Tibial nerve (tissue), 4 donors: Measurements from ENCODE around the gene PASD1. TPM values are rescaled to one million over a fixed set of nuclear protein-coding genes. Genes with fewer than 3 reads are reported as not detected.
"Not testable (repeated sequence)": the region's sequence is repeated elsewhere in the genome, so short reads cannot be mapped to it uniquely, and the experiment has no call there.

Experiments
- DNase-seq, 2 donors: peaks; one replicate each; pipeline ENCODE4 v3.0.0-alpha.2; 2019; ENCODE audit warnings: low spot score in 2 of 2
- H3K27ac ChIP-seq, 4 donors: fragments of 200-600 bp; sonication (generic) in 3 of 4; one replicate each; pipeline ENCODE4 v1.5.1; 2017 to 2019; ENCODE audit warnings: mild to moderate bottlenecking in 1 of 4
- H3K27me3 ChIP-seq, 2 donors: fragments of 200-600 bp; sonication (generic) in 1 of 2; one replicate each; pipeline versions ENCODE4 v1.5.1 to v1.6.0; 2017 to 2019
- H3K36me3 ChIP-seq, 3 donors: fragments of 200-600 bp; sonication (generic); one replicate each; pipeline ENCODE4 v1.5.1; 2018 to 2019
- H3K4me1 ChIP-seq, 4 donors: fragments of 200-600 bp; sonication (generic) in 3 of 4; one replicate each; pipeline ENCODE4 v1.5.1; 2017 to 2019
- H3K4me3 ChIP-seq, 4 donors: fragments of 200-600 bp; sonication (generic) in 3 of 4; one replicate each; pipeline ENCODE4 v1.5.1; 2017 to 2019; ENCODE audit warnings: mild to moderate bottlenecking in 1 of 4, moderate library complexity in 1 of 4
- H3K9me3 ChIP-seq, 4 donors: fragments of 200-600 bp; sonication (generic) in 3 of 4; one replicate each; pipeline ENCODE4 v1.5.1; 2017 to 2019
- EP300 ChIP-seq, 2 donors: sonication (generic); formaldehyde crosslinking; IDR thresholded peaks; one replicate each; pipeline ENCODE4 v1.6.1; 2017; ENCODE audit warnings: antibody characterized with exemption in 2 of 2, mild to moderate bottlenecking in 1 of 2
- POLR2A ChIP-seq, 2 donors: fragments of 450-650 bp; IDR thresholded peaks; one replicate each; pipeline ENCODE4 v1.6.1; 2017; ENCODE audit warnings: antibody characterized with exemption in 2 of 2, mild to moderate bottlenecking in 2 of 2, moderate library complexity in 2 of 2
- WGBS, 2 donors: methylation state at CpG; one replicate each; pipeline ENCODE4 v1.1.5; 2018; 5-methylcytosine and 5-hydroxymethylcytosine counted together
- total RNA-seq, 4 donors: library from RNA; depleted of rRNA; stranded (reverse); fragments of >200 nt; gene quantifications; one replicate each; pipeline ENCODE4 v1.1.0, GENCODE V29; 2016
- TF ChIP-seq, protein P1 (sequence below), 5 experiments: fragments of 200-600 bp in 3 of 5; fragments of 450-650 bp in 2 of 5; sonication (generic) in 3 of 5; IDR thresholded peaks; one replicate each; pipeline ENCODE4 v1.5.1; 2016 to 2019; ENCODE audit warnings: antibody characterized with exemption in 5 of 5, mild to moderate bottlenecking in 3 of 5, moderate library complexity in 2 of 5

The PASD1 gene
- total RNA-seq, 4 donors from 2014 or later, result not detected

DNA sequence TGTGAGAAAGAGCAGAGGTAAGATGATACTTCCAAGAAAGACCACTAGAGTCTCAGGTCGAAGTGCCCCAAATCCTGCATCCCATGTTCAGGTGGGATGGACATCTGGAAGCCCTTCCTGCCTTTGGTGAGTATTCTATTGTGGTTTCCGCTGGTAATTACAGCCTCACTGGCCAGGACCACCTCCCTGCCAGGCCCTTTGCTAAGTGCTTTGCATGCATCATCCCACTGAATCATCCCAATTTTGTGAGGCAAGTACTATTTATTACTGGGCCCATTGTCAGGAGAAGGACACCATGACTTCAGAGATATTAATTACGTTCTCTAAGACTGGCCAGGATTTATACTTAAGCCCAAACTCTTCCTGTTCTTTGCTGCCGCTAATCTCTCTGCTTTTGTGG is 10.7 kb upstream of the PASD1 start:
- Histone ChIP-seq H3K9me3 (no peaks in the 10 kb centered on the region), H3K27ac (no peak overlapping the region), H3K27me3 (no peaks in the 10 kb centered on the region), H3K4me1 (no peaks in the 10 kb centered on the region), H3K4me3 (no peak overlapping the region), H3K36me3 (no peaks in the 10 kb centered on the region)
- no peak for DNase-seq
- TF ChIP-seq POLR2A (IDR thresholded peaks at IDR 0.05) (no peak), EP300 (IDR thresholded peaks at IDR 0.05) (no peak)
- TF ChIP-seq, protein P1, sequence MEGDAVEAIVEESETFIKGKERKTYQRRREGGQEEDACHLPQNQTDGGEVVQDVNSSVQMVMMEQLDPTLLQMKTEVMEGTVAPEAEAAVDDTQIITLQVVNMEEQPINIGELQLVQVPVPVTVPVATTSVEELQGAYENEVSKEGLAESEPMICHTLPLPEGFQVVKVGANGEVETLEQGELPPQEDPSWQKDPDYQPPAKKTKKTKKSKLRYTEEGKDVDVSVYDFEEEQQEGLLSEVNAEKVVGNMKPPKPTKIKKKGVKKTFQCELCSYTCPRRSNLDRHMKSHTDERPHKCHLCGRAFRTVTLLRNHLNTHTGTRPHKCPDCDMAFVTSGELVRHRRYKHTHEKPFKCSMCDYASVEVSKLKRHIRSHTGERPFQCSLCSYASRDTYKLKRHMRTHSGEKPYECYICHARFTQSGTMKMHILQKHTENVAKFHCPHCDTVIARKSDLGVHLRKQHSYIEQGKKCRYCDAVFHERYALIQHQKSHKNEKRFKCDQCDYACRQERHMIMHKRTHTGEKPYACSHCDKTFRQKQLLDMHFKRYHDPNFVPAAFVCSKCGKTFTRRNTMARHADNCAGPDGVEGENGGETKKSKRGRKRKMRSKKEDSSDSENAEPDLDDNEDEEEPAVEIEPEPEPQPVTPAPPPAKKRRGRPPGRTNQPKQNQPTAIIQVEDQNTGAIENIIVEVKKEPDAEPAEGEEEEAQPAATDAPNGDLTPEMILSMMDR (IDR thresholded peaks at IDR 0.05), result no peak
- WGBS, 2 donors, result 50 to 74% methylated on average over 4 of the region's 4 CpGs

DNA sequence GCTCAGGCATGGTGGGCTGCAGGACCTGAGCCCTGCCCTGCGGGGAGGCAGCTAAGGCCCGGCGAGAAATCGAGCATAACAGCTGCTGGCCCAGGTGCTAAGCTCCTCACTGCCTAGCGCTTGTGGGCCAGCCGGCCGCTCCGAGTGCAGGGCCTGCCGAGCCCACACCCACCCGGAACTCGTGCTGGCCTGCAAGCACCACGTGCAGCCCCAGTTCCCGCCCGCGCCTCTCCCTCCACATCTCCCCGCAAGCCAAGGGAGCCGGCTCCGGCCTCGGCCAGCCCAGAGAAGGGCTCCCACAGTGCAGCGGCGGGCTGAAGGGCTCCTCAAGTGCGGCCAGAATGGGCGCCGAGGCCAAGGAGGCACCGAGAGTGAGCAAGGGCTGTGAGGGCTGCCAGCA is 8.2 kb upstream of the PASD1 start:
- 87% methylated on average over 7 of the region's 25 CpGs; no CpG with 5 or more reads in 1 of the 2 donors for WGBS, 2 donors
- H3K4me1 ChIP-seq, H3K9me3 ChIP-seq, DNase-seq, H3K27me3 ChIP-seq, H3K27ac ChIP-seq, H3K36me3 ChIP-seq, H3K4me3 ChIP-seq: not testable (repeated sequence)

DNA sequence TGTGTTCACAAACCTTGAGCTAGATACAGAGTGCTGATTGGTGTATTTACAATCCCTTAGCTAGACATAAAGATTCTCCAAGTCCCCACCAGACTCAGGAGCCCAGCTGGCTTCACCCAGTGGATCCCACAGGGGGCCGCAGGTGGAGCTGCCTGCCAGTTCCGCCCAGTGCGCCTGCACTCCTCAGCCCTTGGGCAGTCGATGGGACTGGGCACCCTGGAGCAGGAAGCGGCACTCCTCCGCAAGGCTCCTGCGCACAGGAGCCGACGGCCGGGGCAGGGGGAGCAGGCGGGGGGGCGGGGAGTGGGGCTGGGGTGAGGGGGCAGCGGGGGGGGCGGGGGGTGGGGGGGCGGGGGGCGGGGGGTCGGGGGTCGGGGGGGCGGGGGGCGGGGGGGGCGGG is 990 bp upstream of the PASD1 start:
- not testable (repeated sequence) for H3K27me3 ChIP-seq, H3K4me1 ChIP-seq, H3K9me3 ChIP-seq, H3K27ac ChIP-seq, H3K36me3 ChIP-seq, DNase-seq, H3K4me3 ChIP-seq
- WGBS, 2 donors, result no CpG with 5 or more reads among the region's 21 CpGs

DNA sequence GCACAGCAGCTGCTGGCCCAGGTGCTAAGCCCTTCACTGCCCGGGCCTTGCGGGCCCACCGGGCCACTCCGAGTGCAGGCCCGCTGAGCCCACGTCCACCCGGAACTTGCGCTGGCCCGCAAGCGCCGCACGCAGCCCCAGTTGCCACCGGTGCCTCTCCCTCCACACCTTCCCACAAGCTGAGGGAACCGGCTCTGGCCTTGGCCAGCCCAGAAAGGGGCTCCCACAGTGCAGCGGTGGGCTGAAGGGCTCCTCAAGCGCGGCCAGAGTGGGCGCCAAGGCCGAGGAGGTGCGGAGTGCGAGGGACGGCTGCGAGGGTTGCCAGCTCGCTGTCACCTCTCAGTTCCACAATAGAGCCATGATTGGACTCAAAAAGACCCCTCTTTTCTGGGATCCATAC is 472 bp upstream of the PASD1 start:
- H3K4me3 ChIP-seq, H3K36me3 ChIP-seq, H3K4me1 ChIP-seq, H3K27ac ChIP-seq, DNase-seq, H3K27me3 ChIP-seq, H3K9me3 ChIP-seq: not testable (repeated sequence)
- 99% methylated on average over 15 of the region's 24 CpGs; no CpG with 5 or more reads in 1 of the 2 donors for WGBS, 2 donors

DNA sequence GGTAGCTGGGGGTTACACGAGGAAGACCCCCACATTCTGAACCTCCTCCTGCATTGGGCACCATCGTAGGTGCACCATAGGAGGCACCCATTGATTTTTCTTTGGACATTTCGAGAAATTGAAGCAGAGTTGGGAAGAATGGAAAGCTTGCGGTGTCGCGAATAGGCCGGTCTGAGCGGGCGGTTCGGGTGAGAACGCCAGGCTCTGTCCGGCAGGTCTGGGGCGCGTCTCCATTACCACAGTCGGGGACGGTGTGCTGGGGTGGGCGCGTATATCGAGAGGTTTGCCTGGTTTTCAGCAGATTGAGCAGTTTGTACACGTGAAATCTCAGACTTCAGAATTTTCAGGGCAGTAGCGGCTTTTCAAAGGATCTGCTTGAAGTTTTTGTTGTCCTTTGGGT is 560 bp downstream of the PASD1 start:
- H3K9me3 ChIP-seq, result no peaks in the 10 kb centered on the region
- H3K27me3 ChIP-seq, result no peaks in the 10 kb centered on the region
- 95 to 97% methylated on average over 20 to 21 of the region's 21 CpGs for WGBS, 2 donors
- no peak overlapping the region for H3K4me3 ChIP-seq
- no peak for DNase-seq
- no peaks in the 10 kb centered on the region for H3K4me1 ChIP-seq
- no peak overlapping the region for H3K27ac ChIP-seq
- no peak for TF ChIP-seq POLR2A (IDR thresholded peaks at IDR 0.05)
- H3K36me3 ChIP-seq, result no peaks in the 10 kb centered on the region

DNA sequence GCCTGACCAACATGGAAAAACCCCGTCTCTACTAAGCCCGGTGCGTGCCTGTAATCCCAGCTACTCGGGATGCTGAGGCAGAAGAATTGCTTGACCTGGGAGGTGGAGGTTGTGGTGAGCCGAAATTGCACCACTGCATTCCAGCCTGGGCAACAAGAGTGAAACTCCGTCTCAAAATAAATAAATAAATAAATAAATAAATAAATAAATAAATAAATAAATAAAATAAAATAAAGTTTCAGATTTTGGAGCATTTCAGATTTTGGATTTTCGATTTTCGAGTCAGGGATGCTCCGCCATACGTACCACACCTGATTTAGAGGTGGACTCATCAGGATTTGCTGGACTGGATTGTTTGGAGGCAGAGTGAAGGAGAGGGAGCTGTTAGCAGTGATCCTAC is 3.4 kb downstream of the PASD1 start:
- H3K4me3 ChIP-seq, H3K9me3 ChIP-seq, H3K36me3 ChIP-seq, H3K27ac ChIP-seq, DNase-seq, H3K27me3 ChIP-seq, H3K4me1 ChIP-seq: not testable (repeated sequence)
- 85 to 87% methylated on average over 9 to 10 of the region's 10 CpGs for WGBS, 2 donors

DNA sequence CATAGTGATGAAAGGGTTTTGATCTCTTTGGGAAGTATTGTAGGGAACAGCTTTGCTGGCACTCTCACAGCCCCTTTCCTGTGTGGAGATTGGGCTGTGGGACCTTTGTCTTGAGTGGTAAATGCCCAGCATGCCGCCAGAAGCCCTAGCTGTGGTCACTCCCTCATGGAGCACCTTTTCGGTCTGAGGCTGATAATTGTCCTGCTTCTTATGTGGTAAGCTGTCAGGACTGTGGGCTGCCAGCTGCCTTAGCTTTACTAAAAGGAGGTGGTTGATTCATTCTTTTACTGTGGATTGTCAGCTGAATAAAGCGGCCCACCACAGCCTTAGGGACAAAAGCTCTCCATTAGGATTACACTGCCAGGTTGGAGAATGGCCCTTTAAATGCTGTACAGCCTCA is 7.1 kb downstream of the PASD1 start:
- no peak for DNase-seq
- TF ChIP-seq EP300 (IDR thresholded peaks at IDR 0.05), result no peak
- no peak for TF ChIP-seq POLR2A (IDR thresholded peaks at IDR 0.05)
- TF ChIP-seq, protein P1 (IDR thresholded peaks at IDR 0.05), result no peak
- no peaks in the 10 kb centered on the region for H3K4me1 ChIP-seq
- H3K27me3 ChIP-seq, result no peaks in the 10 kb centered on the region
- no peak overlapping the region for H3K4me3 ChIP-seq
- 53 to 70% methylated on average over 3 of the region's 3 CpGs for WGBS, 2 donors
- no peak overlapping the region for H3K27ac ChIP-seq
- H3K36me3 ChIP-seq, result no peaks in the 10 kb centered on the region
- H3K9me3 ChIP-seq, result no peaks in the 10 kb centered on the region

DNA sequence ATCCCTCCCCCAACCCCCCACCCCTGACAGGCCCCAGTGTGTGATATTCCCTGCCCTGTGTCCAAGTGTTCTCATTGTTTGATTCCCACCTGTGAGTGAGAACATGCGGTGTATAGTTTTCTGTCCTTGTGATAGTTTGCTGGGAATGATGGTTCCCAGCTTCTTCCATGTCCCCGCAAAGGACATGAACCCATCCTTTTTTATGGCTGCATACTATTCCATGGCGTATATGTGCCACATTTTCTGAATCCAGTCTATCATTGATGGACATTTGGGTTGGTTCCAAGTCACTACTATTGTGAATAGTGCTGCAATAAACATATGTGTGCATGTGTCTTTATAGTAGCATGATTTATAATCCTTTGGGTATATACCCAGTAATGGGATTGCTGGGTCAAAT is 29.9 kb downstream of the PASD1 start:
- not testable (repeated sequence) for DNase-seq, H3K27ac ChIP-seq, H3K27me3 ChIP-seq, H3K4me1 ChIP-seq, H3K4me3 ChIP-seq, H3K9me3 ChIP-seq, H3K36me3 ChIP-seq
- WGBS, 2 donors, result 95 to 100% methylated on average over 3 of the region's 3 CpGs
